Measurements from ENCODE around the gene ICA1L. TPM values are rescaled to one million over a fixed set of nuclear protein-coding genes. Genes with fewer than 3 reads are reported as not detected.

ICA1L gene
- total RNA-seq, 2 experiments from 2014 or later = 7.5 to 8.2 TPM

DNA sequence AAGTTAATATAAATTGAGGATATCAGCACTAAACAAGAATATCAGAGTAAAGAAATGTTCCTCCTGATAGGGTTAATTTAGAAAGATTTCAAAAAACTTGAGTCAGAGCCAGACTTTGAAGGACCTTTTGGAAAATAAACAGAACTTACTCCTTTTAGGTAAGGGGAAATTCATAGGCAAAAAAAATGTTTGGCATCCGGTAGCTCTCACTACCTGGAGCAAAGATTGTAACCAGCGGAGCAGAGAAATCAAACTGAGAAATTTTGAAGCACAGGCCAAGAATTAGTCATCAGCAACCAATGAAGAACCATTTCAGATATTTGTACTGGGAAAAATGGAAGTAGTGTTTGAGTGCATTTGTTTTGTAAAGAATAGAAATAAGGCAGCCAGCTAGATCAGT is 113.0 kb downstream of the ICA1L start:
- DNase-seq (no peak), ATAC-seq (no peak)
- no peak overlapping the region for H3K4me3 Mint-ChIP-seq
- ChIA-PET POLR2A (interaction anchor here (0.6 to 1.1 kb wide), 2 partner anchors 22 to 1219 kb away, joined by 3 to 4 read pairs; no protein-coding TSS in a partner anchor), CTCF (interaction anchor here (1.6 kb wide), 1 partner anchor 11 kb away, joined by 4 read pairs; no protein-coding TSS in a partner anchor)
- H3K9me3 Mint-ChIP-seq (ENCODE audit: low read depth) = peaks cover 4% of the 10 kb centered on the region
- H3K4me1 Mint-ChIP-seq = peaks cover 44% of the 10 kb centered on the region
- peak overlapping the region; percentile 14 for H3K27ac Mint-ChIP-seq
- no peaks in the 10 kb centered on the region for H3K27me3 Mint-ChIP-seq
- intact Hi-C loops (cut with DNase I, micrococcal nuclease) = no loop called here
- H3K36me3 Mint-ChIP-seq (ENCODE audit: low read depth) = peaks cover 47% of the 10 kb centered on the region

DNA sequence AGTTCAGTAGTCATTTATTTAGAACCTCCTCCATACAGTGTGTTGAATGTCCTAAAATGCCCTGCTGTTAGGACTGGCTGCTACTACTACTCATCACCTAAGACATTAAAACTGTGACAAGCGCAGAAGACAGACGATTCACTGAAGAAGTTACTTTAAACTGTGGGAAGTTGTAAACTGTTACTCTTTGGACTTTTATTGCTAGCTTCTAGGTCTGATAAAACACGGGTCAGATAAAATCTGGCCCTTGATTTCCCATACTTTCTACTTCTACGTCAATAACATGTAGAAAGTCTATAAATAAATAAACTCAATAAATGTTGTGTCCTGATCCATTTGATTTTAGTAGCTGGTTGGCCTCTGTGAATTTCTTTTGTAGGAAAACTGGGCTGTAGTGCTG is 113.4 kb downstream of the ICA1L start:
- H3K4me1 Mint-ChIP-seq = peaks cover 44% of the 10 kb centered on the region
- ChIA-PET POLR2A (interaction anchor here (0.6 to 1.1 kb wide), 2 partner anchors 22 to 1219 kb away, joined by 3 to 4 read pairs; no protein-coding TSS in a partner anchor), CTCF (interaction anchor here (1.6 kb wide), 1 partner anchor 11 kb away, joined by 4 read pairs; no protein-coding TSS in a partner anchor)
- H3K27me3 Mint-ChIP-seq = no peaks in the 10 kb centered on the region
- H3K4me3 Mint-ChIP-seq = no peak overlapping the region
- DNase-seq = no peak
- peaks cover 47% of the 10 kb centered on the region for H3K36me3 Mint-ChIP-seq (ENCODE audit: low read depth)
- intact Hi-C loops (cut with DNase I, micrococcal nuclease) = no loop called here
- H3K27ac Mint-ChIP-seq = no peak overlapping the region
- H3K9me3 Mint-ChIP-seq (ENCODE audit: low read depth) = peaks cover 4% of the 10 kb centered on the region
- ATAC-seq = no peak

DNA sequence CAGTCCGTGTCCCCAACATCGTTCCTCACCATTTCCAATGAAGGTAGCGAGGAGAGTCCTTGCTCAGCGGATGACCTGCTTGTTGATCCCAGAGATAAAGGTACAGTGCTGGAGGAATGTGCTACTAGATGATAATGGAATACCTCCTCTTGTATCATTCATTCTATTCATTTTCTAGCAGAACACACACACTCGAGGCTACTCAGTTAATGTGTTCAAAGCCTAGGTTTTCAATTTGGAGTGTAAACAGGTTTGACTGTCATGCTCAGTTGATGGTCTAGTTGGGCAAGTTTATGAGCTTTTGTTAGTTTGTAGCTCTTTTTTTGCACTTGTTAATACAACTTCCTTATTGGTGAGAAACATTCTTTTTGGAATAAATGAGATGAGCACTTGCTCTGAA is 114.2 kb downstream of the ICA1L start:
- no peak overlapping the region for H3K4me3 Mint-ChIP-seq
- CTCF ChIA-PET = no interaction called here
- no peak for ATAC-seq
- peaks cover 47% of the 10 kb centered on the region for H3K36me3 Mint-ChIP-seq (ENCODE audit: low read depth)
- H3K27me3 Mint-ChIP-seq = no peaks in the 10 kb centered on the region
- H3K27ac Mint-ChIP-seq = no peak overlapping the region
- DNase-seq = no peak
- intact Hi-C loops (cut with DNase I, micrococcal nuclease) = no loop called here
- peaks cover 42% of the 10 kb centered on the region for H3K4me1 Mint-ChIP-seq
- peaks cover 4% of the 10 kb centered on the region for H3K9me3 Mint-ChIP-seq (ENCODE audit: low read depth)
- POLR2A ChIA-PET = no interaction called here

DNA sequence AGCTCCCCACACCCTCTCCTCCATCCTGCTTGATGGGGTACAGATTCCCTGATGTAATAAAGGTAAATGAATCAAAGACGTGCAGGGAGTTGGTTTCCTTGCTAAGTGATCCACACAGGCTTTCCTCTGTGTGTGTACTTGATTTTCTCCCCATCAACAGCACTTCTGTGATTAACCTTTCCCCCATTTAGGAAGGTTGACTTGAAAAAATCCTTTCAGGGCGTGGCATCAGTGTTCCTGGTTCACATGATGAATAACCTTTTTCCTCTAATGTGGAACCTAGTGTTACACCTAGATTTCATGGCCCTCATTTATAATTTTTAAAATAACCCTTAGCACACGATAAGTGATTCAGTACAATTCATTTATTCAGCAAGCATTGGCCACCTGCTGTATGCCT is 115.0 kb downstream of the ICA1L start:
- intact Hi-C loops (cut with DNase I, micrococcal nuclease) = no loop called here
- no peak for DNase-seq
- no peak for ATAC-seq
- H3K27ac Mint-ChIP-seq = no peak overlapping the region
- H3K27me3 Mint-ChIP-seq = no peaks in the 10 kb centered on the region
- H3K4me1 Mint-ChIP-seq = peaks cover 43% of the 10 kb centered on the region
- H3K36me3 Mint-ChIP-seq (ENCODE audit: low read depth) = peaks cover 47% of the 10 kb centered on the region
- CTCF ChIA-PET = no interaction called here
- H3K9me3 Mint-ChIP-seq (ENCODE audit: low read depth) = peaks cover 4% of the 10 kb centered on the region
- POLR2A ChIA-PET = no interaction called here
- no peak overlapping the region for H3K4me3 Mint-ChIP-seq

DNA sequence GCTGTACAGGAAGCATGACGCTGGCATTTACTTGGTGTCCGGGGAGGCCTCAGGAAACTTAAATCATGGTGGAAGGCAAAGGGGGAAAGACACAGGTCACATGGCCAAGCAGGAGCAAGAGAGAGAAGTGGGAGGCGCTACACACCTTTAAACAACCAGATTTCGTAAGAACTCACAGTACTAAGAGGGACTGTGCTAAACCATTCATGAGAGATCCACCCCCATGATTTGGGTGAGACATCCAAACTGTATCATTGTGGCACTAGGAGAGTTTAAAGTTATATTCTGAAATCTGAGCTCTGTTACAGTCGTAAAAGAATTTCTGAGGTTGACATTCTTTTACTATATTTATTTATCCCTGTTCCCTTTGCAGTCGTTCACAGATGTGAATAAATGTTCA is 116.6 kb downstream of the ICA1L start:
- Mint-ChIP-seq H3K36me3 (ENCODE audit: low read depth) (peaks cover 35% of the 10 kb centered on the region), H3K4me1 (peaks cover 45% of the 10 kb centered on the region), H3K27ac (peak overlapping the region; percentile 7), H3K4me3 (no peak overlapping the region), H3K9me3 (ENCODE audit: low read depth) (peaks cover 6% of the 10 kb centered on the region), H3K27me3 (no peaks in the 10 kb centered on the region)
- intact Hi-C loops (cut with DNase I, micrococcal nuclease) = no loop called here
- ChIA-PET CTCF (interaction anchor here (0.6 kb wide), 1 partner anchor 44 kb away, joined by 3 read pairs; no protein-coding TSS in a partner anchor), POLR2A (no interaction called here)
- ATAC-seq (peak; percentile 57), DNase-seq (no peak)

DNA sequence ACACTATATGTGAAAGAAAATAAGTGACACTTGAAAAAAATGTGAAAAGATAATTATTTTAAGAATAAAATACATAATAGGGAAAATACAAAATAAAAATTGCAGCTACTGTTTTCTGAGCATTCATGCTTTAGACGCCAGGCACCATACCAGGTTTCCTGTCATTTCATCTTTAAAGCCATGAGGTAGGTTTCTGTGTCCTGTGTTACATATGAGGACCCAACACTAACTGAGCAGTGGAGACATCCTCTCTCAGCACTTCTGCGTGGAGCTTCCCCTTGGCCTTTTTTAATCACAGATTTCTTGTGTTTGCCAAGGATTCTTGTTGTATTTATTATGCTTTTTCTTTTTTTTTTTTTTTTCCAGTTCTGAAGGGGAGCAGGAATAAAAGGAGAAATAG is 119.5 kb downstream of the ICA1L start:
- Mint-ChIP-seq H3K4me3 (no peak overlapping the region), H3K4me1 (peaks cover 48% of the 10 kb centered on the region), H3K36me3 (ENCODE audit: low read depth) (peaks cover 25% of the 10 kb centered on the region), H3K27me3 (no peaks in the 10 kb centered on the region), H3K27ac (peak overlapping the region; percentile 74), H3K9me3 (ENCODE audit: low read depth) (peaks cover 6% of the 10 kb centered on the region)
- no peak for ATAC-seq
- DNase-seq = no peak
- CTCF ChIA-PET = interaction anchor here (0.6 to 0.9 kb wide), 3 partner anchors 11 to 161 kb away, joined by 3 read pairs; no protein-coding TSS in a partner anchor
- POLR2A ChIA-PET = interaction anchor here (1.5 kb wide), 1 partner anchor 10 kb away, joined by 3 read pairs; no protein-coding TSS in a partner anchor
- intact Hi-C loops (cut with DNase I, micrococcal nuclease) = no loop called here

DNA sequence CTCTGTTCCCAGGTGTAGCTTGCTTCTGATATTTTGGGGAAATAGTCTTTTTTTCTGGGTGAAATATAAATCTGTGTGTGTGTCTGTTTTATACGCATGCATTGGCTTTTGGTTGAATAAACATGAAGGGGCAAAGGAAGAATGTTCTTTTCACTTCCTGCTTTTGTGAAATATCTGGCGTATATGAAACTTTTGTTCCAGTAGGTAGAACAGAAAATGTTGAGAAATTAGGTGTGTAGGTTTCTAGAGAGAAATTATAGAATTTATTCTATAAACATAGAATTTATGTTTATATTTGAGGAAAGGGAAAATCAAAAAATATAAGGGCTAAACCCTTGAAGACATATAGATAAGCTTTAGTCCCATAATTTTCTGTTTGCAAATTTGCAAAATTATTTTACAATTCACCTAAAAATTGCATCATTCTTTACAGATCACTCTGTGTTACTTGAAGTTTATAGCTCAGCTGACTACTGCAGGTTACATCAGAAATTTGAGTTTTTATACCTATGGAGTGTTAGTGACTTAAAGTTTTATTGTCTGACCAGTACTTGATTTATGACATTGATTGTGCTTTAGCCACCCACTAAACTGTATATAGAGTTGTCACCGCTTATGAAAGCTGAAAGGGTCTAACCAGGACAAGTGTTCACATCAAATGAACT is 120.7 kb downstream of the ICA1L start:
- H3K4me3 Mint-ChIP-seq = no peak overlapping the region
- no peaks in the 10 kb centered on the region for H3K27me3 Mint-ChIP-seq
- ATAC-seq (peak; percentile 28), DNase-seq (no peak)
- POLR2A ChIA-PET = interaction anchor here (0.6 to 1.5 kb wide), 3 partner anchors 10 to 130 kb away, joined by 3 to 5 read pairs (median 3); no protein-coding TSS in a partner anchor
- CTCF ChIA-PET = interaction anchor here (0.9 kb wide), 1 partner anchor 159 kb away, joined by 3 read pairs; no protein-coding TSS in a partner anchor
- H3K36me3 Mint-ChIP-seq (ENCODE audit: low read depth) = peaks cover 25% of the 10 kb centered on the region
- peaks cover 45% of the 10 kb centered on the region for H3K4me1 Mint-ChIP-seq
- H3K9me3 Mint-ChIP-seq (ENCODE audit: low read depth) = peaks cover 6% of the 10 kb centered on the region
- peak overlapping the region; percentile 94 for H3K27ac Mint-ChIP-seq
- intact Hi-C loops (cut with DNase I, micrococcal nuclease) = no loop called here

DNA sequence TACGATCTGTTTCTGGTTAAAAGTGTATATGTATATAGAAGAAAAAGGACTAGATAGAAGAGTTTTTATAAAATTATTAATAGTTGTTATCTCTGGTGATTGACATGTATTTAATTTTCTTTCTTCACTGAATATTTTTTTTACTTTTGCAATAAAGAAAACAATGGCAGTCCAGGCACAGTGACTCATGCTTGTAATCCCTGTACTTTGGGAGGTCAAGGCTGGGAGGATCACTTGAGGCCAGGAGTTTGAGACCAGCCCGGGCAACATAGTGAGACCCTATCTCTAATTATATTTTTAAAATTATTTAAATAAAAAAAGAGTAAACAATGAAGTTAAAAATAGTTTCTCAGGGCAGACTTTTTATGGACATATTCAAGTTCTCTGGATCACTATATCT is 122.1 kb downstream of the ICA1L start:
- no peak overlapping the region for H3K4me3 Mint-ChIP-seq
- ChIA-PET POLR2A (interaction anchor here (0.5 kb wide), 1 partner anchor 115 kb away, joined by 3 read pairs; no protein-coding TSS in a partner anchor), CTCF (interaction anchor here (1.0 to 1.1 kb wide), 2 partner anchors 49 to 161 kb away, joined by 3 read pairs; no protein-coding TSS in a partner anchor)
- DNase-seq = no peak
- peaks cover 47% of the 10 kb centered on the region for H3K4me1 Mint-ChIP-seq
- intact Hi-C loops (cut with DNase I, micrococcal nuclease) = no loop called here
- H3K27me3 Mint-ChIP-seq = no peaks in the 10 kb centered on the region
- peaks cover 10% of the 10 kb centered on the region for H3K9me3 Mint-ChIP-seq (ENCODE audit: low read depth)
- peaks cover 27% of the 10 kb centered on the region for H3K36me3 Mint-ChIP-seq (ENCODE audit: low read depth)
- H3K27ac Mint-ChIP-seq = peak overlapping the region; percentile 94
- no peak for ATAC-seq

DNA sequence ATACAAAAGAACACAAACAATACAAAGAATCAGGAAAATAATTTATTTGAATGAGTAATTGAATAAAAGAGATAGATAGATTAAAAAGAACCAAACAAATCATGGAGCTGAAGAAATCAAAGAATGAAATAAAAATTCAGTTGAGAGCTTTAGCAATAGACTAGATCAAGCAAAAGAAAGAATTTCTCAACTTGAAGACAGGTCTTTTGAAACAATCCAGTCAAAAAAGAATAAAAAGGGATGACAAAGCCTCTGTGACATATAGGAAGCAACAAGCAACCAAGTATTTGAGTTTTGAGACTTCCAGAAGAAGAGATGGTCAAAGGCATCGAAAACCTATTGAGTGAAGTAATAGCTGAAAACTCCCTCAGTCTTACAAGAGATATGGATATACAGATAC is 128.0 kb downstream of the ICA1L start:
- CTCF ChIA-PET = interaction anchor here (0.7 to 0.8 kb wide), 2 partner anchors 34 to 39 kb away, joined by 3 to 4 read pairs; no protein-coding TSS in a partner anchor
- H3K4me1 Mint-ChIP-seq = peaks cover 5% of the 10 kb centered on the region
- H3K36me3 Mint-ChIP-seq (ENCODE audit: low read depth) = peaks cover 43% of the 10 kb centered on the region
- no peak for DNase-seq
- POLR2A ChIA-PET = no interaction called here
- intact Hi-C loops (cut with DNase I, micrococcal nuclease) = no loop called here
- ATAC-seq = no peak
- no peak overlapping the region for H3K4me3 Mint-ChIP-seq
- no peaks in the 10 kb centered on the region for H3K27me3 Mint-ChIP-seq
- H3K27ac Mint-ChIP-seq = no peak overlapping the region
- peaks cover 21% of the 10 kb centered on the region for H3K9me3 Mint-ChIP-seq (ENCODE audit: low read depth)

DNA sequence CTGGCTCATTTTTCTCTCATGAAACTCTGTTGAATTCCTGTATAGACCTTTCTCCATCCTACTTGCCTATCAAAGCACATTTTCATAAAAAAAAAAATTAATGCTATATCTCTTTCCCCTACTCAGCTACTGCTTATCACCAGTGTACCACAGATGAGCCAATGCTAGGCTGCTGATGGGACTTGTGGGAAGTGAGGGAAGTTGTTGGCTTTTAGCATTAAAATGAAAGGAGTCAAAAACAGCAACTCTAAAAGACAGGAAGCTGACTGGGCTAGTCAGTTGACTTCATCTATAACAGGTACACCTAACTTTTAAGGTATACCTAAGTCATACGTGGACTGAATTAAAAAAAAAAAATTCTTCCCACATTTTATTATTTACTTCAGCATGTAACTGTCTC is 134.7 kb downstream of the ICA1L start:
- no peaks in the 10 kb centered on the region for H3K27me3 Mint-ChIP-seq
- intact Hi-C loops (cut with DNase I, micrococcal nuclease) = no loop called here
- DNase-seq (no peak), ATAC-seq (peak; percentile 16)
- H3K27ac Mint-ChIP-seq = no peak overlapping the region
- peaks cover 44% of the 10 kb centered on the region for H3K36me3 Mint-ChIP-seq (ENCODE audit: low read depth)
- H3K9me3 Mint-ChIP-seq (ENCODE audit: low read depth) = peaks cover 9% of the 10 kb centered on the region
- POLR2A ChIA-PET = interaction anchor here (0.7 kb wide), 1 partner anchor 21 kb away, joined by 4 read pairs; no protein-coding TSS in a partner anchor
- peaks cover 22% of the 10 kb centered on the region for H3K4me1 Mint-ChIP-seq
- CTCF ChIA-PET = interaction anchor here (1.2 kb wide), 1 partner anchor 10 kb away, joined by 4 read pairs; no protein-coding TSS in a partner anchor
- no peak overlapping the region for H3K4me3 Mint-ChIP-seq

DNA sequence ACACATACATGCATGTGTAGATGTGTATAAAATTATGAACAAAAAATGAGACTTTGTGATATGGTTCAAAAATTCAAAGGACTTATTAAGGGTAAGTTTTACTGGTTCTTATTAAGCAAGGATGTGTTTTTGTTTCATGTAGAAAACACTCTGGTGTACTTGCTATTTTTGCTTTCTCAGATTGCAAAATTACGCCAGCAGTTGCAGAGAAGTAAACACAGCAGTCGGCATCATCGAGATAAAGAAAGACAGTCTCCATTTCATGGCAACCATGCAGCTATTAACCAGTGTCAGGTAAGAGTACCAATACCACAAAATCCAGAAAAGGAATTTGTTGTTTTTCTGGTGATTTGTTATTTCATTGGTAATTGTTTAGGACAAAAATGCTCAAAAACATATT is 145.5 kb downstream of the ICA1L start:
- no peak overlapping the region for H3K4me3 Mint-ChIP-seq
- intact Hi-C loops (cut with DNase I, micrococcal nuclease) = no loop called here
- DNase-seq (no peak), ATAC-seq (no peak)
- no peaks in the 10 kb centered on the region for H3K27me3 Mint-ChIP-seq
- ChIA-PET POLR2A (no interaction called here), CTCF (no interaction called here)
- peaks cover 34% of the 10 kb centered on the region for H3K36me3 Mint-ChIP-seq (ENCODE audit: low read depth)
- peaks cover 15% of the 10 kb centered on the region for H3K4me1 Mint-ChIP-seq
- peaks cover 2% of the 10 kb centered on the region for H3K9me3 Mint-ChIP-seq (ENCODE audit: low read depth)
- no peak overlapping the region for H3K27ac Mint-ChIP-seq

DNA sequence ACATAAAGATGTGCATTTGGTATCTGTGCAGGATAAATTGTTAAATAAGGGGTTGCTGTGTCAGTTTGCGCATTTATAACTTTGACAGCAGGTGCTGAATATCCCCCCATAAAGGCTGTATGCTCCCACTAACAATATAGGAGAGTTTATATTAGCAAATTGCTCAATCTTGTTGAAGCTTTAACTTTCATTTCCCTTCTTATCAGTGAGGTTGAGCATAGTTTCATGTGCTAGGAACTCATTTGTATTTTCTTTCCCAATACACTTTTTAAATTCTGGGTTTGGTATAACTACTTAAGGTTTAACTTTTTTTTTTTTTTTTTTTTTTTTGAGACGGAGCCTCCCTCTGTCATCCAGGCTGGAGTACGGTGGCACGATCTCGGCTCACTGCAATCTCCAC is 147.8 kb downstream of the ICA1L start:
- intact Hi-C loops (cut with DNase I, micrococcal nuclease) = no loop called here
- ChIA-PET CTCF (no interaction called here), POLR2A (no interaction called here)
- Mint-ChIP-seq H3K4me1 (peaks cover 21% of the 10 kb centered on the region), H3K27me3 (no peaks in the 10 kb centered on the region), H3K27ac (no peak overlapping the region), H3K9me3 (ENCODE audit: low read depth) (no peaks in the 10 kb centered on the region), H3K4me3 (no peak overlapping the region), H3K36me3 (ENCODE audit: low read depth) (peaks cover 17% of the 10 kb centered on the region)
- ATAC-seq = no peak
- DNase-seq = no peak

Measured in activated CD4-positive, alpha-beta T cell treated with anti-CD3 and anti-CD28 coated beads for 36 hours (primary cell).